ENCODE measurements around the gene TBC1D1. TPM values are rescaled to one million over a fixed set of nuclear protein-coding genes. Genes with fewer than 3 reads are reported as not detected.

TBC1D1 gene
- total RNA-seq, 1 experiment from 2014 or later: 89.0 TPM

DNA sequence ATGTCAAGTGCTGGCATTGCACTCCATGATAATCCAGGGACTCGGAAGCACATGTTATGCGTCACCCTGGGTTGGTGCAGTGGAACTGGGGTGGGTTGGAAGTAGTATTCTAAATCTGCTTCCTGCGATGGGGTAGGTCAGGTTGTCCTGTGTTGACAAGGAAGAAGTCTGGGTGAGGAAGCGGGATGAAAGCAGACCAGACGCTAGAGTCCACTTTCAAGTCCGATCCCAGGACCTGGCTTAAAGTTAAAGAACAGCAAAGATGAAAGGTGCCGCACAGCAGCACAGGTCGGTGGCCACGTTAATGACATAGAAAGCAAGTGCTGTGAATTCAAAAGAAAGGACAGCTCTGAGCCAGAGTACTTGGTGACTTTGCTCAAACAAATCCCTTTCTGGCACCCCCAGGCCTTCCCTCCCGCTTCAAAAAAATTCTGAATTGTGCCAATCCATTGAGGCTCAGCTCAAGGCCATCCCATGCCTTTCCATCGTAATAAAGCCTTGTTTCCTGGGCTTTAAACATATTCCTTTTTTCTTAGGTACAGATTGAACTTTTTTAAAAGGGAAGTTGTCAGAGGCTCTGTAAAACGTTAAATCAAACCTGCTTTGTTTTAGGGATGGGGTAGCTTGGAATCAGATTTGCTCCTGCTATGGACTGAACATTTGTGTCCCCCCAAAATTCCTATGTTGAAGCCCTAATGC, 187.1 kb downstream of the TBC1D1 start:
- no peak overlapping the region; the same call in 1 of the 2 replicates for H3K27ac ChIP-seq (ENCODE audit: low read length)
- no peaks in the 10 kb centered on the region for H3K79me2 ChIP-seq (ENCODE audit: low read length)
- no peak overlapping the region for H3K4me2 ChIP-seq (ENCODE audit: low read length)
- ChIA-PET CTCF (no interaction called here), POLR2A (ENCODE audit: unreplicated experiment) (interaction anchor here (0.7 kb wide), 1 partner anchor 250 kb away, joined by 5 read pairs; no protein-coding TSS in a partner anchor)
- H3K9me3 ChIP-seq (ENCODE audit: low read length): no peaks in the 10 kb centered on the region
- intact Hi-C loops (cut with micrococcal nuclease): loop anchor here (5.0 kb wide), 1 partner anchor 84 kb away; no protein-coding TSS in a partner anchor
- no peaks in the 10 kb centered on the region for H3K27me3 ChIP-seq (ENCODE audit: low read length)
- ATAC-seq (no peak), DNase-seq (no peak)
- TF ChIP-seq, protein P1, sequence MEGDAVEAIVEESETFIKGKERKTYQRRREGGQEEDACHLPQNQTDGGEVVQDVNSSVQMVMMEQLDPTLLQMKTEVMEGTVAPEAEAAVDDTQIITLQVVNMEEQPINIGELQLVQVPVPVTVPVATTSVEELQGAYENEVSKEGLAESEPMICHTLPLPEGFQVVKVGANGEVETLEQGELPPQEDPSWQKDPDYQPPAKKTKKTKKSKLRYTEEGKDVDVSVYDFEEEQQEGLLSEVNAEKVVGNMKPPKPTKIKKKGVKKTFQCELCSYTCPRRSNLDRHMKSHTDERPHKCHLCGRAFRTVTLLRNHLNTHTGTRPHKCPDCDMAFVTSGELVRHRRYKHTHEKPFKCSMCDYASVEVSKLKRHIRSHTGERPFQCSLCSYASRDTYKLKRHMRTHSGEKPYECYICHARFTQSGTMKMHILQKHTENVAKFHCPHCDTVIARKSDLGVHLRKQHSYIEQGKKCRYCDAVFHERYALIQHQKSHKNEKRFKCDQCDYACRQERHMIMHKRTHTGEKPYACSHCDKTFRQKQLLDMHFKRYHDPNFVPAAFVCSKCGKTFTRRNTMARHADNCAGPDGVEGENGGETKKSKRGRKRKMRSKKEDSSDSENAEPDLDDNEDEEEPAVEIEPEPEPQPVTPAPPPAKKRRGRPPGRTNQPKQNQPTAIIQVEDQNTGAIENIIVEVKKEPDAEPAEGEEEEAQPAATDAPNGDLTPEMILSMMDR (conservative IDR thresholded peaks at IDR 0.05; ENCODE audit: low read depth, low read length): no peak
- TF ChIP-seq EZH2phosphoT487 (IDR thresholded peaks at IDR 0.05; ENCODE audit: borderline replicate concordance, low read length) (no peak), EZH2 (IDR thresholded peaks at IDR 0.05; ENCODE audit: low read length, unreplicated experiment) (no peak)
- BruUV-seq (replicated peaks): no TSS peak
- no peak overlapping the region for H3K9ac ChIP-seq (ENCODE audit: low read length)
- peaks cover 21% of the 10 kb centered on the region for H3K4me1 ChIP-seq (ENCODE audit: insufficient read depth, low read length)
- no peaks in the 10 kb centered on the region for H3F3A ChIP-seq (ENCODE audit: low read length, unreplicated experiment)
- H2AFZ ChIP-seq (ENCODE audit: low read length): no peak overlapping the region
- no peaks in the 10 kb centered on the region for H3K36me3 ChIP-seq (ENCODE audit: low read depth, low read length)
- H3K9me2 ChIP-seq (replicated peaks; ENCODE audit: low read length): no peaks in the 10 kb centered on the region
- H3K4me3 ChIP-seq (ENCODE audit: low read length): no peak overlapping the region
- no peaks in the 10 kb centered on the region for H4K20me1 ChIP-seq (ENCODE audit: low read length)

DNA sequence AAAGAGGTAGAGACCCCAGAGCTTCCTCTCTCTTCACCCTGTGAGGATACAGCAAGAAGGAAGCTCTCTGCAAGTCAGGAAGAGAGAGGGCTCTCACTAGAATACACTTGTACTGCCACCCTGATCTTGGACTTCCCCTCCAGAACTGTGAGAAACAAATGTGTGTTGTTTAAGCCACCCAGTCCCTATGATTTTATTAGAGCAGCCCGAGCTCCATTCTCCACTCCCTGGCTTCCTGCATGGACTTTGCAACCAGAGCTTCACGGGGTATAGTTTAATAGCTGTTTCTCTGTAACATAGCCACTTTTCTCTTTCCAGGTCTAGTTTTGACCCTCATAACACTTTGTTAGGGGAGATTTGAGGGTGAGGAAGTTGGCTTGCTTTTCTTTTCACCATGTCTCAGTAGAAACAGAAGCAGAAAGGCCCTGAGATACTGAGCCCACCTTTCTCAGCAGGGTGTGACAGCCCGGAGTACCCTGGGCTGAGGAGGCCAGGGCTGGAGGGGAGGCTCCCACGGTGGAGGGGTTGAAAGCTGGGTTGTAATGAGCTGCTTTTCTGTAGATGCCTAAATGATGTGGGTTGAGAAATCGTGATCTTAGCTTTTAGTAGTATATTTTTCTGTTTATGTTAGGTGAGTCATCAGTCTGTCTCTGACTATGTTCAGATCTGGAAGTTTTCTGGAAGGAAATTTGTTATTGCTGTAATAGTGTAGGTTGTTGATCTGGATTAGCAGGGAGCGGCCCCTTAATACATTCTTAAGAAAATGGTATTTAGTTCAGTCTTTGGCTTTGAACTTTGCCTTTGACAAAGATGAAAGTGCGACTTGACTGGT, 187.9 kb downstream of the TBC1D1 start:
- Histone ChIP-seq H3K9me2 (replicated peaks; ENCODE audit: low read length) (no peaks in the 10 kb centered on the region), H3K4me1 (ENCODE audit: insufficient read depth, low read length) (peaks cover 27% of the 10 kb centered on the region), H3K27me3 (ENCODE audit: low read length) (no peaks in the 10 kb centered on the region), H3F3A (ENCODE audit: low read length, unreplicated experiment) (no peaks in the 10 kb centered on the region), H4K20me1 (ENCODE audit: low read length) (no peaks in the 10 kb centered on the region), H3K36me3 (ENCODE audit: low read depth, low read length) (no peaks in the 10 kb centered on the region), H2AFZ (ENCODE audit: low read length) (no peak overlapping the region), H3K79me2 (ENCODE audit: low read length) (no peaks in the 10 kb centered on the region), H3K9me3 (ENCODE audit: low read length) (no peaks in the 10 kb centered on the region), H3K27ac (ENCODE audit: low read length) (peak overlapping the region; percentile 76), H3K4me2 (ENCODE audit: low read length) (peak overlapping the region; percentile 63), H3K4me3 (ENCODE audit: low read length) (no peak overlapping the region), H3K9ac (ENCODE audit: low read length) (peak overlapping the region; percentile 30)
- no peak for TF ChIP-seq EZH2phosphoT487 (IDR thresholded peaks at IDR 0.05; ENCODE audit: borderline replicate concordance, low read length)
- TF ChIP-seq EZH2 (IDR thresholded peaks at IDR 0.05; ENCODE audit: low read length, unreplicated experiment): no peak
- TF ChIP-seq, protein P1 (conservative IDR thresholded peaks at IDR 0.05; ENCODE audit: low read depth, low read length): no peak
- ATAC-seq (peak; percentile 89), DNase-seq (peak; percentile 59)
- ChIA-PET CTCF (interaction anchor here (1.0 kb wide), 1 partner anchor 10 kb away, joined by 3 read pairs; no protein-coding TSS in a partner anchor), POLR2A (ENCODE audit: unreplicated experiment) (interaction anchor here (0.7 kb wide), 1 partner anchor 250 kb away, joined by 5 read pairs; no protein-coding TSS in a partner anchor)
- intact Hi-C loops (cut with micrococcal nuclease): loop anchor here (5.0 kb wide), 1 partner anchor 83 kb away; no protein-coding TSS in a partner anchor
- BruUV-seq (replicated peaks): no TSS peak

Data from PC-3 (cell line).